ENCODE data around the gene RNF227.

RNF227 gene

GRCh38 chr17:7951143-7951792, 35.2 kb upstream of the RNF227 start:
- Histone ChIP-seq H4K20me1 (ENCODE audit: control insufficient read depth, insufficient read depth, low read depth, low read length) (no peaks in the 10 kb centered on the region), H3K4me1 (ENCODE audit: control insufficient read depth, low read length) (no peaks in the 10 kb centered on the region), H3K27me3 (ENCODE audit: control insufficient read depth, low read length) (no peaks in the 10 kb centered on the region), H3K4me3 (ENCODE audit: low read length) (no peak overlapping the region), H3K36me3 (ENCODE audit: control insufficient read depth, low read length) (peaks cover 35% of the 10 kb centered on the region), H3K9me2 (replicated peaks; ENCODE audit: control insufficient read depth, low read length) (no peaks in the 10 kb centered on the region), H3F3A (ENCODE audit: control insufficient read depth, insufficient read depth) (no peaks in the 10 kb centered on the region), H3K79me2 (ENCODE audit: control insufficient read depth, low read length) (no peaks in the 10 kb centered on the region), H3K27ac (ENCODE audit: low read depth, low read length) (no peak overlapping the region), H3K4me2 (ENCODE audit: low read length) (no peak overlapping the region), H3K9me3 (ENCODE audit: control insufficient read depth, insufficient read depth, low read length) (no peaks in the 10 kb centered on the region)
- TF ChIP-seq, protein P1, sequence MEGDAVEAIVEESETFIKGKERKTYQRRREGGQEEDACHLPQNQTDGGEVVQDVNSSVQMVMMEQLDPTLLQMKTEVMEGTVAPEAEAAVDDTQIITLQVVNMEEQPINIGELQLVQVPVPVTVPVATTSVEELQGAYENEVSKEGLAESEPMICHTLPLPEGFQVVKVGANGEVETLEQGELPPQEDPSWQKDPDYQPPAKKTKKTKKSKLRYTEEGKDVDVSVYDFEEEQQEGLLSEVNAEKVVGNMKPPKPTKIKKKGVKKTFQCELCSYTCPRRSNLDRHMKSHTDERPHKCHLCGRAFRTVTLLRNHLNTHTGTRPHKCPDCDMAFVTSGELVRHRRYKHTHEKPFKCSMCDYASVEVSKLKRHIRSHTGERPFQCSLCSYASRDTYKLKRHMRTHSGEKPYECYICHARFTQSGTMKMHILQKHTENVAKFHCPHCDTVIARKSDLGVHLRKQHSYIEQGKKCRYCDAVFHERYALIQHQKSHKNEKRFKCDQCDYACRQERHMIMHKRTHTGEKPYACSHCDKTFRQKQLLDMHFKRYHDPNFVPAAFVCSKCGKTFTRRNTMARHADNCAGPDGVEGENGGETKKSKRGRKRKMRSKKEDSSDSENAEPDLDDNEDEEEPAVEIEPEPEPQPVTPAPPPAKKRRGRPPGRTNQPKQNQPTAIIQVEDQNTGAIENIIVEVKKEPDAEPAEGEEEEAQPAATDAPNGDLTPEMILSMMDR (IDR thresholded peaks at IDR 0.05; ENCODE audit: low read depth, low read length, poor library complexity, severe bottlenecking) = no peak
- no peak for TF ChIP-seq EZH2phosphoT487 (IDR thresholded peaks at IDR 0.05; ENCODE audit: borderline replicate concordance, low read length)

- Histone ChIP-seq H3F3A (ENCODE audit: control insufficient read depth, insufficient read depth) (no peaks in the 10 kb centered on the region), H3K36me3 (ENCODE audit: control insufficient read depth, low read length) (peaks cover 42% of the 10 kb centered on the region), H3K79me2 (ENCODE audit: control insufficient read depth, low read length) (no peaks in the 10 kb centered on the region), H3K27ac (ENCODE audit: low read depth, low read length) (no peak overlapping the region), H3K27me3 (ENCODE audit: control insufficient read depth, low read length) (no peaks in the 10 kb centered on the region), H4K20me1 (ENCODE audit: control insufficient read depth, insufficient read depth, low read depth, low read length) (no peaks in the 10 kb centered on the region), H3K4me2 (ENCODE audit: low read length) (no peak overlapping the region), H3K4me1 (ENCODE audit: control insufficient read depth, low read length) (peaks cover 2% of the 10 kb centered on the region), H3K9me3 (ENCODE audit: control insufficient read depth, insufficient read depth, low read length) (no peaks in the 10 kb centered on the region), H3K9me2 (replicated peaks; ENCODE audit: control insufficient read depth, low read length) (no peaks in the 10 kb centered on the region), H3K4me3 (ENCODE audit: low read length) (no peak overlapping the region)
- TF ChIP-seq EZH2phosphoT487 (IDR thresholded peaks at IDR 0.05; ENCODE audit: borderline replicate concordance, low read length) = no peak
- TF ChIP-seq, protein P1 (IDR thresholded peaks at IDR 0.05; ENCODE audit: low read depth, low read length, poor library complexity, severe bottlenecking) = no peak
Measured at GRCh38 chr17:7950578-7950977, 34.5 kb upstream of the RNF227 start.

DNA sequence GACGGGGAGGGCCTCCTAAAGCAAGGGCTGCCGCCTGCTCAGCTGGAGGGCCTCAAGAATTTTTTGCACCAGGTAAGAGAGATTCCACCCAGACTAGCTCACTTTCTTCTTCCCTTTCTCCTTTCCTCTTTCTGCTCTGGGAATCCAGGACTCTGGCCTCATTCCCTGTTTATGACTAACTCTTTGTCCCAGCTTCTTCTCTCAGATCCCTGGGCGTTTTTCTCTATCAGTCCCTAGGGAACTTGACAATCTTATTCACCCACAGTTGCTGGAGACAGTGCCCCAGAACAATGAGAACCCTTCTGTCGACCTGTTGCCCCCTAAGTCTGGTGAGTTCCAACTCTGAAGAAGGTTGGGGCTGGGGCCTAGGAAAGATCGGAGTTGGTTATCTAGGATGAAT, 31.6 kb upstream of the RNF227 start:
- Histone ChIP-seq H3K27ac (ENCODE audit: low read depth, low read length) (no peak overlapping the region), H3K4me1 (ENCODE audit: control insufficient read depth, low read length) (peaks cover 19% of the 10 kb centered on the region), H3K9me2 (replicated peaks; ENCODE audit: control insufficient read depth, low read length) (no peaks in the 10 kb centered on the region), H4K20me1 (ENCODE audit: control insufficient read depth, insufficient read depth, low read depth, low read length) (no peaks in the 10 kb centered on the region), H3K79me2 (ENCODE audit: control insufficient read depth, low read length) (no peaks in the 10 kb centered on the region), H3F3A (ENCODE audit: control insufficient read depth, insufficient read depth) (no peaks in the 10 kb centered on the region), H3K9me3 (ENCODE audit: control insufficient read depth, insufficient read depth, low read length) (no peaks in the 10 kb centered on the region), H3K4me3 (ENCODE audit: low read length) (no peak overlapping the region), H3K4me2 (ENCODE audit: low read length) (no peak overlapping the region), H3K36me3 (ENCODE audit: control insufficient read depth, low read length) (peaks cover 66% of the 10 kb centered on the region), H3K27me3 (ENCODE audit: control insufficient read depth, low read length) (no peaks in the 10 kb centered on the region)
- TF ChIP-seq, protein P1 (IDR thresholded peaks at IDR 0.05; ENCODE audit: low read depth, low read length, poor library complexity, severe bottlenecking) = no peak
- TF ChIP-seq EZH2phosphoT487 (IDR thresholded peaks at IDR 0.05; ENCODE audit: borderline replicate concordance, low read length) = no peak
